A549 (cell line): ENCODE measurements around the gene LTBP4. TPM values are rescaled to one million over a fixed set of nuclear protein-coding genes. Genes with fewer than 3 reads are reported as not detected.
A peak's percentile ranks its signal among the peaks of the same experiment; 100 is the strongest.

Experiments
- ATAC-seq, 2 experiments: fragments of 200-7000 bp in 1 of 2; fragments of >200 bp in 1 of 2; cut with Nextera tagmentation in 1 of 2; cut with Tn5 transposase in 1 of 2; 3 replicates each; pipeline versions ENCODE4 v1.8.0 to v1.9.1; 2018 to 2020; ENCODE audit warnings: mild to moderate bottlenecking in 1 of 2, moderate library complexity in 1 of 2
- CTCF ChIA-PET: fragments of 300-600 bp; sonication (Branson Sonifier 250); formaldehyde crosslinking; extraction: SDS; loops from one replicate; lab custom pipeline; 2021; ENCODE audit warnings: antibody characterized with exemption, inconsistent platforms; lab: Yijun Ruan, JAX
- POLR2A ChIA-PET: fragments of 350-600 bp; formaldehyde crosslinking; extraction: SDS; loops from one replicate; lab custom pipeline; 2021; ENCODE audit warnings: antibody characterized with exemption, inconsistent platforms; lab: Yijun Ruan, JAX
- DNase-seq, 2 experiments: peaks; one replicate each; pipeline versions ENCODE4 v3.0.0 to v3.0.0-alpha.2; 2011 to 2016; ENCODE audit warnings: low read depth in 1 of 2, low spot score in 1 of 2
- FAIRE-seq: peaks from 2 replicates; lab custom pipeline; 2011; peaks lifted over from hg19 to GRCh38; lab: Jason Lieb, UNC
- H3K27ac ChIP-seq, 2 experiments: fragments of >200 bp; sonication (Bioruptor Twin); formaldehyde crosslinking; 3 replicates each; pipeline ENCODE4 v1.5.1; 2016 to 2017
- H3K4me1 ChIP-seq: fragments of >200 bp; sonication (Bioruptor Twin); formaldehyde crosslinking; 3 replicates; pipeline ENCODE4 v1.6.1; 2016
- H3K4me2 ChIP-seq: fragments of >200 bp; sonication (Bioruptor Twin); formaldehyde crosslinking; 3 replicates; pipeline ENCODE4 v1.6.1; 2016
- H3K4me3 ChIP-seq: fragments of >200 bp; sonication (Bioruptor Twin); formaldehyde crosslinking; 3 replicates; pipeline ENCODE4 v1.5.1; 2016
- H3K9me3 ChIP-seq: fragments of >200 bp; sonication (Bioruptor Twin); formaldehyde crosslinking; 3 replicates; pipeline ENCODE4 v1.6.1; 2016
- CBX2 ChIP-seq: fragments of 200-600 bp; sonication (generic); IDR thresholded peaks from 2 replicates; pipeline ENCODE4 v1.6.1; 2016; ENCODE audit warnings: low read depth, mild to moderate bottlenecking, borderline replicate concordance
- CHD2 ChIP-seq: fragments of 150-350 bp; IDR thresholded peaks from 2 replicates; pipeline ENCODE4 v1.6.1; 2014; ENCODE audit warnings: low read length; ENCODE audit not compliant: partially characterized antibody
- EHMT2 ChIP-seq: fragments of 200-600 bp; sonication (generic); IDR thresholded peaks from 2 replicates; pipeline ENCODE4 v1.6.1; 2016; ENCODE audit warnings: antibody characterized with exemption, low read depth, mild to moderate bottlenecking, moderate library complexity
- HDAC2 ChIP-seq: fragments of 200-600 bp; sonication (generic); IDR thresholded peaks from 2 replicates; pipeline ENCODE4 v1.6.1; 2016
- HOXA7 ChIP-seq: fragments of 250-450 bp; sonication (Bioruptor Pico); IDR thresholded peaks from 2 replicates; pipeline ENCODE4 v1.5.0; 2020; ENCODE audit warnings: mild to moderate bottlenecking, moderate library complexity
- HOXB13 ChIP-seq: fragments of 250-450 bp; sonication (Bioruptor Pico); IDR thresholded peaks from 2 replicates; pipeline ENCODE4 v1.5.0; 2020; ENCODE audit warnings: low read depth, mild to moderate bottlenecking, moderate library complexity
- MAFK ChIP-seq: fragments of 450-650 bp; IDR thresholded peaks from 2 replicates; pipeline ENCODE4 v1.6.1; 2014; ENCODE audit not compliant: partially characterized antibody
- MAZ ChIP-seq: fragments of 150-350 bp; IDR thresholded peaks from 2 replicates; pipeline ENCODE4 v1.6.1; 2014; ENCODE audit warnings: antibody characterized with exemption, low read depth, low read length, borderline replicate concordance
- MYC ChIP-seq: IDR thresholded peaks from 2 replicates; pipeline ENCODE4 v1.6.1; 2012; ENCODE audit warnings: mild to moderate bottlenecking, inconsistent platforms, low read length, improper control_type of control experiment, borderline replicate concordance
- POLR2A ChIP-seq: IDR thresholded peaks from 2 replicates; pipeline ENCODE4 v1.6.1; 2012; ENCODE audit warnings: mild to moderate bottlenecking, low read length
- RNF2 ChIP-seq: fragments of 200-600 bp; sonication (generic); IDR thresholded peaks from 2 replicates; pipeline ENCODE4 v1.6.1; 2016; ENCODE audit warnings: low read depth, mild to moderate bottlenecking, antibody characterized with exemption, moderate library complexity, borderline replicate concordance
- ZC3H11A ChIP-seq: fragments of 450-650 bp; IDR thresholded peaks from 2 replicates; pipeline ENCODE4 v1.6.1; 2014; ENCODE audit warnings: antibody characterized with exemption, mild to moderate bottlenecking
- ZNF302 ChIP-seq: fragments of 250-450 bp; sonication (Bioruptor Pico); IDR thresholded peaks from 2 replicates; pipeline ENCODE4 v1.9.0; 2021; ENCODE audit warnings: inconsistent platforms, mild to moderate bottlenecking, moderate library complexity
- WGBS: methylation state at CpG from one replicate; pipeline ENCODE4 v1.1.6; 2017; ENCODE audit errors: missing lambda C conversion rate; 5-methylcytosine and 5-hydroxymethylcytosine counted together
- polyA plus RNA-seq, 4 experiments: library from polyadenylated mRNA; depleted of rRNA in 3 of 4; stranded (reverse); fragments of >200 nt; fragmentation: RNase III in 1 of 4; extraction: RNeasy Plus Mini Kit Qiagen cat#74134 plus additional on column Dnase treatment in 1 of 4; gene quantifications; 2 replicates in 3 of 4; 3 replicates in 1 of 4; pipeline ENCODE4 v1.2.3, GENCODE V29; 2011 to 2017
- TF ChIP-seq, protein P1 (sequence below): fragments of >200 bp; sonication (Bioruptor Twin); formaldehyde crosslinking; IDR thresholded peaks from 2 replicates; pipeline ENCODE4 v1.6.1; 2016
- TF ChIP-seq, protein P2 (sequence below): fragments of 200-600 bp; sonication (generic); IDR thresholded peaks from 2 replicates; pipeline ENCODE4 v1.6.1; 2016; ENCODE audit warnings: antibody characterized with exemption, mild to moderate bottlenecking, moderate library complexity
- TF ChIP-seq, protein P3 (sequence below): fragments of 150-350 bp; IDR thresholded peaks from 2 replicates; pipeline ENCODE4 v1.6.1; 2014; ENCODE audit warnings: low read depth, mild to moderate bottlenecking, low read length

Gene LTBP4
- polyA plus RNA-seq, 2 of the 4 experiments (the other 2 are of a cell fraction) = 23.1 to 43.2 TPM

DNA sequence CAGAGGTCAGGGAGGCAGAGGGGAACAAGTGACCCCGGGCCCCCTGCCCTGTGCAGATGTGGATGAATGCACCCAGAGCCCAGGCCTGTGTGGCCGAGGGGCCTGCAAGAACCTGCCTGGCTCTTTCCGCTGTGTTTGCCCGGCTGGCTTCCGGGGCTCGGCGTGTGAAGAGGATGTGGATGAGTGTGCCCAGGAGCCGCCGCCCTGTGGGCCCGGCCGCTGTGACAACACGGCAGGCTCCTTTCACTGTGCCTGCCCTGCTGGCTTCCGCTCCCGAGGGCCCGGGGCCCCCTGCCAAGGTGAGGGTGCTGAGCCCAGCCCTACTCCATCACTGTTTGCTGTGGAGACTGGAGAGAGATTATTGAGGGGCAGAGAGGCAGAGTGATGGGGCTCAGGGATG, 9.9 kb downstream of the LTBP4 start:
- ChIA-PET CTCF (interaction anchor here (1.0 to 35.2 kb wide), 3 partner anchors 8 to 64 kb away, joined by 7 to 2247 read pairs (median 409); no protein-coding TSS in a partner anchor), POLR2A (interaction anchor here (1.5 kb wide), 1 partner anchor 167 kb away, joined by 5 read pairs; the partner anchor contains the start of gene RAB4B)
- no peak overlapping the region for H3K4me3 ChIP-seq
- H3K9me3 ChIP-seq = no peaks in the 10 kb centered on the region
- TF ChIP-seq ZNF302 (CRISPR knock-in tag) = no peak
- TF ChIP-seq HDAC2 = no peak
- TF ChIP-seq MAFK = no peak
- no peak for TF ChIP-seq CHD2
- TF ChIP-seq HOXB13 (CRISPR knock-in tag) = no peak
- TF ChIP-seq, protein P1, sequence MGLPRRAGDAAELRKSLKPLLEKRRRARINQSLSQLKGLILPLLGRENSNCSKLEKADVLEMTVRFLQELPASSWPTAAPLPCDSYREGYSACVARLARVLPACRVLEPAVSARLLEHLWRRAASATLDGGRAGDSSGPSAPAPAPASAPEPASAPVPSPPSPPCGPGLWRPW = no peak
- no peak for TF ChIP-seq CBX2
- DNase-seq (no peak), ATAC-seq (0 out of 6 replicates have a peak, but pooled peaks of 1 of the 2 experiments have one; percentile 1), FAIRE-seq (no peak)
- H3K4me1 ChIP-seq = peaks cover 35% of the 10 kb centered on the region
- no peak overlapping the region for H3K4me2 ChIP-seq
- WGBS = 73% methylated on average over 15 of the region's 15 CpGs
- H3K27ac ChIP-seq = peak overlapping the region in 1 of 2 experiments; percentile 9; a peak in 2 of 6 replicates

DNA sequence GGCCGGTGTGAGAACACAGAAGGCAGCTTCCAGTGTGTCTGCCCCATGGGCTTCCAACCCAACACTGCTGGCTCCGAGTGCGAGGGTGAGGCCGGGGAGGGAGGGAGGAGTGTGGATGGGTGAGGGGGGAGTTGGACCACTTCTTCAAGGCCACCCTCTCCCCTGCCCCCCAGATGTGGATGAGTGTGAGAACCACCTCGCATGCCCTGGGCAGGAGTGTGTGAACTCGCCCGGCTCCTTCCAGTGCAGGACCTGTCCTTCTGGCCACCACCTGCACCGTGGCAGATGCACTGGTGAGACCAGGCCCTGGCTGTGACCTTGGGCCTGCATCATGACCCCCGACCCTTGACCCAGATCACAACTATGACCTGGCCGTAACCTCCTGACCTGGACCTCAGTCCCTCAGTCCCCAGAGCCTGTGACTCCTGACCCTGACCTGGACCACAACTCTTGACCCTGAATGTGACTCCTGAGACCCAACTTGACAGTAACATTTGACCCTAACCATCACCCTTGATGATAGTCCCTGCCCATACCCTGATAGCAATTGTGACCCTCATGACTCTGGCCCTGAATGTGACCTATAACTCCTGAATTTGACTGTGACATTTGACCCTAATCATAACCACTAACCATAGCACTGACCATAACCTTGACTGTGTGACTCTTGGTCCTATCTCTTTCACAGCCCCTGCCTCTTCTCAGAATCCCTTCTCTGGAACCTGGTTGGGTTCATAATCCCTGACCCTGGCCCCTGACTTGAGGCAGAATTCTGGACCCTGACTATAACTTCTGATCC, 10.9 kb downstream of the LTBP4 start:
- peak; percentile 90 for FAIRE-seq
- CTCF ChIA-PET = interaction anchor here (0.6 to 35.2 kb wide), 6 partner anchors 8 to 112 kb away, joined by 3 to 2247 read pairs (median 208); no protein-coding TSS in a partner anchor
- Histone ChIP-seq H3K9me3 (no peaks in the 10 kb centered on the region), H3K4me2 (no peak overlapping the region), H3K4me1 (peaks cover 25% of the 10 kb centered on the region), H3K27ac (no peak overlapping the region), H3K4me3 (no peak overlapping the region)
- TF ChIP-seq, protein P2, sequence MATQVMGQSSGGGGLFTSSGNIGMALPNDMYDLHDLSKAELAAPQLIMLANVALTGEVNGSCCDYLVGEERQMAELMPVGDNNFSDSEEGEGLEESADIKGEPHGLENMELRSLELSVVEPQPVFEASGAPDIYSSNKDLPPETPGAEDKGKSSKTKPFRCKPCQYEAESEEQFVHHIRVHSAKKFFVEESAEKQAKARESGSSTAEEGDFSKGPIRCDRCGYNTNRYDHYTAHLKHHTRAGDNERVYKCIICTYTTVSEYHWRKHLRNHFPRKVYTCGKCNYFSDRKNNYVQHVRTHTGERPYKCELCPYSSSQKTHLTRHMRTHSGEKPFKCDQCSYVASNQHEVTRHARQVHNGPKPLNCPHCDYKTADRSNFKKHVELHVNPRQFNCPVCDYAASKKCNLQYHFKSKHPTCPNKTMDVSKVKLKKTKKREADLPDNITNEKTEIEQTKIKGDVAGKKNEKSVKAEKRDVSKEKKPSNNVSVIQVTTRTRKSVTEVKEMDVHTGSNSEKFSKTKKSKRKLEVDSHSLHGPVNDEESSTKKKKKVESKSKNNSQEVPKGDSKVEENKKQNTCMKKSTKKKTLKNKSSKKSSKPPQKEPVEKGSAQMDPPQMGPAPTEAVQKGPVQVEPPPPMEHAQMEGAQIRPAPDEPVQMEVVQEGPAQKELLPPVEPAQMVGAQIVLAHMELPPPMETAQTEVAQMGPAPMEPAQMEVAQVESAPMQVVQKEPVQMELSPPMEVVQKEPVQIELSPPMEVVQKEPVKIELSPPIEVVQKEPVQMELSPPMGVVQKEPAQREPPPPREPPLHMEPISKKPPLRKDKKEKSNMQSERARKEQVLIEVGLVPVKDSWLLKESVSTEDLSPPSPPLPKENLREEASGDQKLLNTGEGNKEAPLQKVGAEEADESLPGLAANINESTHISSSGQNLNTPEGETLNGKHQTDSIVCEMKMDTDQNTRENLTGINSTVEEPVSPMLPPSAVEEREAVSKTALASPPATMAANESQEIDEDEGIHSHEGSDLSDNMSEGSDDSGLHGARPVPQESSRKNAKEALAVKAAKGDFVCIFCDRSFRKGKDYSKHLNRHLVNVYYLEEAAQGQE = no peak
- TF ChIP-seq, protein P3, sequence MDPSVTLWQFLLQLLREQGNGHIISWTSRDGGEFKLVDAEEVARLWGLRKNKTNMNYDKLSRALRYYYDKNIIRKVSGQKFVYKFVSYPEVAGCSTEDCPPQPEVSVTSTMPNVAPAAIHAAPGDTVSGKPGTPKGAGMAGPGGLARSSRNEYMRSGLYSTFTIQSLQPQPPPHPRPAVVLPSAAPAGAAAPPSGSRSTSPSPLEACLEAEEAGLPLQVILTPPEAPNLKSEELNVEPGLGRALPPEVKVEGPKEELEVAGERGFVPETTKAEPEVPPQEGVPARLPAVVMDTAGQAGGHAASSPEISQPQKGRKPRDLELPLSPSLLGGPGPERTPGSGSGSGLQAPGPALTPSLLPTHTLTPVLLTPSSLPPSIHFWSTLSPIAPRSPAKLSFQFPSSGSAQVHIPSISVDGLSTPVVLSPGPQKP = no peak
- TF ChIP-seq EHMT2 (no peak), HOXA7 (CRISPR knock-in tag) (no peak), ZC3H11A (no peak), MAZ (no peak), POLR2A (no peak), RNF2 (no peak), MYC (no peak), HOXB13 (CRISPR knock-in tag) (no peak)
- WGBS = 89% methylated on average over 10 of the region's 10 CpGs
- ATAC-seq = no peak
- no peak for DNase-seq
- POLR2A ChIA-PET = no interaction called here
